MG63 (cell line): ENCODE data around the gene PERM1. TPM values are rescaled to one million over a fixed set of nuclear protein-coding genes. Genes with fewer than 3 reads are reported as not detected.
A peak's percentile ranks its signal among the peaks of the same experiment; 100 is the strongest.

Source experiments
- DNase-seq: peaks from one replicate; pipeline ENCODE4 v3.0.0-alpha.2; 2020
- H3K27me3 ChIP-seq: fragments of 250-450 bp; sonication (Bioruptor Pico); 2 replicates; pipeline ENCODE4 v1.5.1; 2020; ENCODE audit warnings: mild to moderate bottlenecking, moderate library complexity
- H3K36me3 ChIP-seq: fragments of 250-450 bp; sonication (Bioruptor Pico); 2 replicates; pipeline ENCODE4 v1.5.1; 2020; ENCODE audit warnings: mild to moderate bottlenecking, moderate library complexity
- H3K4me3 ChIP-seq: fragments of 250-450 bp; sonication (Bioruptor Pico); 2 replicates; pipeline ENCODE4 v1.5.1; 2020; ENCODE audit warnings: mild to moderate bottlenecking, moderate library complexity
- H3K9me3 ChIP-seq: fragments of 250-450 bp; sonication (Bioruptor Pico); 2 replicates; pipeline ENCODE4 v1.5.1; 2020; ENCODE audit warnings: mild to moderate bottlenecking, moderate library complexity
- total RNA-seq: library from RNA; depleted of rRNA; stranded (reverse); fragments of >200 nt; shearing (Covaris generic); gene quantifications from 2 replicates; pipeline ENCODE4 v1.2.3, GENCODE V29; 2014; ENCODE audit warnings: low replicate concordance

The PERM1 gene
- total RNA-seq, 1 experiment from 2014 or later = 0.13 TPM

DNA sequence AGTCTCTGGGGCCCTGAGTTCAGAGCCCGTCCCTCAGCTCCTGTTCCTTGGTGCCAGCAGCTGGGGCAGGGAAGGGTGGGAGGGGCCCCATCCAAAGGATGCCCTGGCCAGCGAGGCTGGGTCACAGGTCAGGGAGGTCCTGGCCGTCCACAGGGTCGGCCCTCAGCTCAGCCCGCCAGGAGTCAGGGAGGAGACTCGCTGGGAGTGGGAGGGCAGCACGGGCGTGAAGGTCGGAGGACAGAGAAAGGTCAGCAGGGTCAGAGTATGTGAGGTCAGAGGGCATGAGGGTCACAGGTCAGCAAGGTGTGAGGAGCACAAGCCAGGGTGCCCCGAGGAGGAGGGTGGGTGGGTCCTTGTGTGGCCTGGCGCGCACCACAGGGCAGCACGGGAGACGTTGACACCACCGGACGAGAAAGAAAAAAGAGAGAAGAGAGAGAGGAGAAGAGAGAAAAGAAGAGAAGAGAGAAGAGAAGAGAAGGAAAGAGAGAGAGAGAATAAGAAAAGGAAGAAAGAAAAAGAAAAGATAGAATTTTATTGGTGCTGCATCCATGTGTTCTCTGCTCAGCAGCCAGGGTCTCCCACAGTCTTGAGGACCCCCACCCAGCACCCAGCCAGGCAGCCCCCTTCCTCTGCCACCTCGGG, 7.1 kb downstream of the PERM1 start:
- H3K9me3 ChIP-seq = no peaks in the 10 kb centered on the region
- DNase-seq = no peak
- no peaks in the 10 kb centered on the region for H3K36me3 ChIP-seq
- no peaks in the 10 kb centered on the region for H3K27me3 ChIP-seq
- H3K4me3 ChIP-seq = no peak overlapping the region

DNA sequence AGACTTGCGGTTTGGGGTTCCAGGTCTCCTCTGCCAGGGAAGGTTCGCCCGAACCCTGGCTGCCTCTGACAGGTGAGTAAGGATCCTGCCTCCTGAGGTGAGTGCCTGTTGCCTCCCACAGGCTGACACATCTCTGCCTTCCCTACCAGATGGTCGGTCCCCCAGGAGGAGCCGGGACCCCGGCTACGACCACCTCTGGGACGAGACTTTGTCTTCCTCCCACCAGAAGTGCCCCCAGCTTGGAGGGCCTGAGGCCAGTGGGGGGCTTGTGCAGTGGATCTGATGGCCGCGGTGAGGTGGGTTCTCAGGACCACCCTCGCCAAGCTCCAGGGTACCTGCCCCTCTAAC, 7.6 kb downstream of the PERM1 start:
- no peaks in the 10 kb centered on the region for H3K9me3 ChIP-seq
- no peak overlapping the region for H3K4me3 ChIP-seq
- no peaks in the 10 kb centered on the region for H3K36me3 ChIP-seq
- H3K27me3 ChIP-seq = no peaks in the 10 kb centered on the region
- DNase-seq = no peak

- no peak for DNase-seq
- no peaks in the 10 kb centered on the region for H3K9me3 ChIP-seq
- no peaks in the 10 kb centered on the region for H3K27me3 ChIP-seq
- H3K4me3 ChIP-seq = no peak overlapping the region
- H3K36me3 ChIP-seq = no peaks in the 10 kb centered on the region
Observed at GRCh38 chr1:973459-974292, 8.2 kb downstream of the PERM1 start.

GRCh38 chr1:972726-973458, 9.0 kb downstream of the PERM1 start:
- no peak for DNase-seq
- Histone ChIP-seq H3K9me3 (no peaks in the 10 kb centered on the region), H3K4me3 (no peak overlapping the region)

GRCh38 chr1:971751-972506, 10.0 kb downstream of the PERM1 start:
- H3K27me3 ChIP-seq = no peaks in the 10 kb centered on the region
- H3K9me3 ChIP-seq = no peaks in the 10 kb centered on the region
- no peaks in the 10 kb centered on the region for H3K36me3 ChIP-seq
- no peak overlapping the region for H3K4me3 ChIP-seq
- no peak for DNase-seq

More at GRCh38 chr1:972726-973458, 9.0 kb downstream of the PERM1 start:
- H3K27me3 ChIP-seq = no peaks in the 10 kb centered on the region
- no peaks in the 10 kb centered on the region for H3K36me3 ChIP-seq

GRCh38 chr1:970973-971730, 10.7 kb downstream of the PERM1 start:
- Histone ChIP-seq H3K27me3 (no peaks in the 10 kb centered on the region), H3K36me3 (no peaks in the 10 kb centered on the region), H3K9me3 (no peaks in the 10 kb centered on the region), H3K4me3 (no peak overlapping the region)
- DNase-seq = no peak

DNA sequence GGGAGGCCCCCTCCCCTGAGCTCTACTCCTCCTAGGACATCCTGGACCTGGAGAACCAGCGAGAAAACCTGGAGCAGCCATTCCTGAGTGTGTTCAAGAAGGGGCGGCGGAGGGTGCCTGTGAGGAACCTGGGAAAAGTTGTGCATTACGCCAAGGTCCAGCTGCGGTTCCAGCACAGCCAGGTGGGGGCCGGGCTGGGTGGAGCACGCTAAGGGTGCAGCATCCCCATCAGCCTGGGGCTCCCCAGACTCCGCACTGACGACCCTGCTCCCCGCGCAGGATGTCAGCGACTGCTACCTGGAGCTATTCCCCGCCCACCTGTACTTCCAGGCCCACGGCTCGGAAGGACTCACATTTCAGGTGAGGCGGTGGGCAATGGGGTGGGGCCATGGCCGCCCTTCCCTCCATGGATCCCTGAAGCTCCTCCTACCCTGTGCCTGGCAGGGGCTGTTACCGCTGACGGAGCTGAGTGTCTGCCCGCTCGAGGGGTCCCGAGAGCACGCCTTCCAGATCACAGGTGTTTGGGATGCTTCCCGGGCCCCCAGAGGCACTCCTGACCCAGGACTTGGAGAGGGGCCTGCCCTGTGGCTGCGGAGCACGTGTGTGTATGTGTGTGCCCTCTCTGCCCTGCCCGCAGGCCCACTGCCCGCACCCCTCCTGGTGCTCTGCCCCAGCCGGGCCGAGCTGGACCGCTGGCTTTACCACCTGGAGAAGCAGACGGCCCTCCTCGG, 11.5 kb downstream of the PERM1 start:
- Histone ChIP-seq H3K9me3 (no peaks in the 10 kb centered on the region), H3K27me3 (no peaks in the 10 kb centered on the region), H3K4me3 (no peak overlapping the region), H3K36me3 (no peaks in the 10 kb centered on the region; the same call in 1 of the 2 replicates)
- DNase-seq = no peak

DNA sequence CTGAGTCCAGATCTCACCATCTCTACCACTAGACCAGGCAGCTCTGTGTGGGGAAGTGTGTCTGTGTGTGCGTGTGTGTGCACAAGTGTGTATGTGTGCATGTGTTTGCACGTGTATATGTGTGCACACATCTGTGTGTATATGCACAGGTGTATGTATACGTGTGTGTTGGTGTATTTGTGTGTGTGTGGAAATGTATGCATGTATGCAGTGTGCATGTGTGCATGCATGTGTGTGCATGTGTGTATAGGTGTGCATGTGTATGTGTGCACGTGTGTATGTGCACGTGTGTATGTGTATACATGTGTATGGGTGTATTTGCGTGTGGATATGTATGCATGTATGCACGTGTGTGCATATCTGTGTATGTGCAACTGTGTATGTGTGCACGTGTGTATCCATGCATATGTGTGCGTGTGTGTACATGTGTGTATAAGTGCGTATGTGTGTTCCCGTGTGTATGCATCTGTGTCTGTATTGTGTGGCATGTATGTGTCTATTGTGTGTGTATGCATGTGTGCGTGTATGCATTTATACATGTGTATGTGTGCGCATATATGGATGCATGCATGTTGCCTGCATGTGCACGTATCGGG, 12.5 kb downstream of the PERM1 start:
- no peaks in the 10 kb centered on the region for H3K27me3 ChIP-seq
- H3K36me3 ChIP-seq = no peaks in the 10 kb centered on the region; the same call in 1 of the 2 replicates
- no peak for DNase-seq
- H3K9me3 ChIP-seq = no peaks in the 10 kb centered on the region
- H3K4me3 ChIP-seq = no peak overlapping the region

DNA sequence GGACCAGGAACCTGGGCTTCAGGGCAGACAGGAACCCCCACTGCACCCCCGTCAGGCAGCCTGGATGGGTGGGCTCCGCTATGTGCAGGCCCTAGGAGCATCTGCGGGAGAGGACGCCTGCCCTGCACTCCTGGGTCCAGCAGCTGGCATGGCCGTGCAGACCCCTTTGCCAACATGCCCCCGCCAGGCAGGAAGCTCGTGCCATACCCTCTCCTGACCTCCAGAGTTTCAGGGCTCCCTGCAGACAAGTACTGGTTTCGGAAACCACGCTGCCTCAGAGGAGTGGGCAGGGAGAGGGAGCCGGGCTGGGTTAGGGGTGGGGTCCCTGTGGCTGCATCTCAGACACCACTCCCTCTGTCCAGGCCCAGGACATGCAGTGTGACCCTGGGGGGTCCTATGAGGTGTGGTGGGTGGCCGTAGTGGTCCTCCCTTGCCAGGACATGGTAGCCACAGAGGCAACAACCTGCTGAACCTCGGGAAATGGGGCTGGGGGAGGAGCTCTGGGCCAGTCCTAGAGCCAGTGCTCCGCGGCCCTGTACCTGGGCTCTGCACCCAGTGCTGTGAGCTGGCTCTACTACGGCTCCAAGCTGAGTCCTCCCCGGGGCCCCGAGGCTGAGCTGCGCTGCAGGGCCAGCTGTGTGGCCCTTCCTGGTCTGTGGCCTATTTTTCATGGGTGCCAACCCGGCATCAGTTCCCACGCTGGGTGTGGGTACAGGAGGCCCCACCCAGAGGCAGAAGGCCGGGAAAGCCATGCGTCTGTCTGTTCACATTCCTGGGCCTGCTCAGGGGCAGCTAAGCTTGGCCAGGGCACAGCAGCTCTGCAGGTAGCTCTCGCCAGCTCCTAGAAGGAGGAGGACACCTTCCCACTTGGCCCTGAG, 14.2 kb downstream of the PERM1 start:
- H3K9me3 ChIP-seq = no peaks in the 10 kb centered on the region
- no peak overlapping the region for H3K4me3 ChIP-seq
- H3K36me3 ChIP-seq = peaks cover 3% of the 10 kb centered on the region
- no peaks in the 10 kb centered on the region for H3K27me3 ChIP-seq
- DNase-seq = no peak

DNA sequence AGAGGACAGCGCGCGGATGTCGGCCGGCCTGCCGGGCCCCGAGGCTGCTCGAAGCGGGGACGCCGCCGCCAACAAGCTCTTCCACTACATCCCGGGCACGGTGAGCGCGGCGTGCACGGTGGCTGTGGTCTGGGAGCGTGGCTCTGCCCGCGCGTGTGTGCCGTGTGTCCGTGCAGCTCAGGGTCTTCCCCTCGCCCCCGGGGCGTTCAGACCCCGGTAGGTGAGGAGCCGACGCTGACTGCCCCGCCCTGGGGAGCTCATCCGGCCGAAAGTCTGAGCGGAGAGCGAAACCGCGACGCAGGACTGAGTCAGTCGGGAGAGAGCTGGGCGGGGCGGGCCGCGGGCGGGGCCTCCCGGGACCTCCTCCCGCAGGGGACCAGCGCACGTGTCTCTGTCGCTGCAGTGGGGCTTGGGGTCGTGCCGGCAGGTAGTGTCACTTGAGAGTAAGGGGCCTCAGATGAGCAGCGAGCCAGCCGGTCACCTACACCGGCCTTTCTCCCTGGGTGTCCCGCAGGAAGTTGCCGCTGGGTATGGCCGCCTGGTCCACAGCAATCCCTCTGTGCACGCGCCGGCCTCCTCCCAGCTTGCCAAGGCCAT, 15.1 kb downstream of the PERM1 start:
- H3K4me3 ChIP-seq = peak overlapping the region; percentile 63
- peak; percentile 85 for DNase-seq
- H3K36me3 ChIP-seq = peaks cover 3% of the 10 kb centered on the region
- no peaks in the 10 kb centered on the region for H3K27me3 ChIP-seq
- H3K9me3 ChIP-seq = no peaks in the 10 kb centered on the region

GRCh38 chr1:966135-966703, 15.7 kb downstream of the PERM1 start, which contains the start of gene PLEKHN1:
Gene PLEKHN1 (plus strand): TSS chr1:966482. CDS start chr1:966532, 50 bp downstream.
- peaks cover 3% of the 10 kb centered on the region for H3K36me3 ChIP-seq
- H3K4me3 ChIP-seq = peak within 1 kb of the TSS; percentile 63
- DNase-seq = peak; percentile 74
- no peaks in the 10 kb centered on the region for H3K9me3 ChIP-seq
- H3K27me3 ChIP-seq = no peaks in the 10 kb centered on the region

GRCh38 chr1:965526-966134, 16.3 kb downstream of the PERM1 start:
- H3K4me3 ChIP-seq = peak overlapping the region; percentile 63
- H3K9me3 ChIP-seq = no peaks in the 10 kb centered on the region
- H3K36me3 ChIP-seq = peaks cover 3% of the 10 kb centered on the region
- DNase-seq = no peak
- H3K27me3 ChIP-seq = no peaks in the 10 kb centered on the region
